OCI-LY3 (cell line): ENCODE data around the gene GREM1.

Experiments
- CTCF ChIP-seq: fragments of 200-600, 300-600 bp; sonication (generic); IDR thresholded peaks from 2 replicates; pipeline ENCODE4 v1.5.1; 2014; ENCODE audit warnings: antibody characterized with exemption, low read length, low read depth
- EZH2phosphoT487 ChIP-seq: fragments of 200-600 bp; shearing (Covaris generic); IDR thresholded peaks from 2 replicates; pipeline ENCODE4 v1.6.1; 2018; ENCODE audit warnings: antibody characterized with exemption, mixed run types, low read depth

GRCh38 chr15:32787949-32788348, 70.1 kb downstream of the GREM1 start:
- no peak for TF ChIP-seq EZH2phosphoT487
- TF ChIP-seq CTCF = no peak
